Measurements from ENCODE around the gene ZNF23.

The ZNF23 gene

DNA sequence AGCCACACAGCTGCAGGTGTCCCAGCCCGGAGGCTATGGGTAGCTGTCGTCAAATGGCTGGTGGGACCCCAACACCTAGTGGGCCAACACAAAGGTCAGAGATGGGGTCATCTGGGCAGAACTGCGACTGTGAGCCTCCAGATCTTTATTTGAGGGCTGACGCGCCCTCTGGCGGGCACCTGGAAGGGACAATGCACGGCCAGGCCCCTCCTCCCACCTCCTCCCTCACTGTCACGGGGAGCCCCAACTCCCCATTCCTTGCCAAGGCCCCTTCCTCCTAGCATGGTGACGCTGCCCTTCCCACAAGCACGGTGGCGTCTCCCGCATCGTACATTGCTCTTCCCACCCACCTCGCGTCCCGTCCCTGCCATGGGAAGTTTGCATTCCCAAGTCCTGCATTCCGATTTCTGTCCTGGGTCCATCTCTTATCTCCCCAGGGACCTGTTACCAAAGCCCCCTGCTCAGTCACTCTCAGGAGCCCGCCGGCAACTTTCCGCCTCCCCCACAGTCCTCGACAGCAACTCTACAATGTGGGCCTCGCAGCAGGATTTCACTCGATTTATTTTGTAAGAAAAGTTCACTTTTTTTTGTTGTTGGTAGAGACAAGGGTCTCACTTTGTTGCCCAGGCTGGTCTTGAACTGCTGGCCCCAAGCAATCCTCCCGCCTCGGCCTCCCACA, 21.2 kb downstream of the ZNF23 start:
- Histone ChIP-seq H2AK5ac (ENCODE audit: low read length) (no peak overlapping the region), H3K23ac (ENCODE audit: low read length) (no peak overlapping the region), H3K79me1 (ENCODE audit: low read length) (no peaks in the 10 kb centered on the region), H3K18ac (ENCODE audit: low read length) (no peak overlapping the region), H3K79me2 (ENCODE audit: control insufficient read depth, insufficient read depth, low read length) (no peaks in the 10 kb centered on the region), H3K4me2 (ENCODE audit: low read length) (no peak overlapping the region), H3K4me3 (ENCODE audit: low read length) (no peak overlapping the region), H3K4me1 (ENCODE audit: control insufficient read depth, low read depth, low read length) (no peaks in the 10 kb centered on the region), H3K27ac (ENCODE audit: low read depth, low read length) (no peak overlapping the region), H3K56ac (ENCODE audit: low read length) (no peak overlapping the region), H2BK5ac (ENCODE audit: low read length) (no peak overlapping the region), H2BK120ac (ENCODE audit: low read depth, low read length) (no peak overlapping the region), H2BK15ac (replicated peaks; ENCODE audit: low read depth) (no peak overlapping the region), H4K8ac (ENCODE audit: low read depth, low read length) (no peak overlapping the region), H3K27me3 (ENCODE audit: insufficient read depth, low read length, poor library complexity) (no peaks in the 10 kb centered on the region), H4K5ac (ENCODE audit: low read length) (no peak overlapping the region), H3K4ac (ENCODE audit: low read depth, low read length) (no peak overlapping the region), H3K36me3 (ENCODE audit: control insufficient read depth, insufficient read depth, low read length) (no peaks in the 10 kb centered on the region), H3K9ac (ENCODE audit: low read length) (no peak overlapping the region)
- no CpG with 5 or more reads among the region's 25 CpGs for WGBS (ENCODE audit: extremely low coverage, insufficient coverage, low lambda C conversion rate)
- DNase-seq = peak; percentile 42

DNA sequence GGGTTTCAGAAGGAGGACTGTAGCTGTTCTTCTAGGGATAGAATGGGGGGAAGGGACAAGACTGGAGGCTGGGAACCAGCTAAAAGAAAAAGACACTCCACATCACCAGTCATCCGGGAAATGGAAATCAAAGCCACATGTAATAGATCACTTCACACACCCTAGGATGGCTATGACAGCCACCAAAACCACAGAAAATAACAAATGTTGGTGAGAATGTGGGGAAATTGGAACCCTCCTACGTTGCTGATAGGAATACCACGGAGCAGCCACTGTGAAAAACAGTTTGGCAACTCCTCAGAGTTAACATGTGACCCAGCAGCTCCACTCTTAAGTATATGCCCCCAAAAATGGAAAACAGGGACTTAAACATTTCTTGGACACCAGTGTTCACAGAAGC, 22.5 kb downstream of the ZNF23 start:
- H4K8ac ChIP-seq (ENCODE audit: low read depth, low read length) = no peak overlapping the region
- H2BK15ac ChIP-seq (replicated peaks; ENCODE audit: low read depth) = no peak overlapping the region
- H3K4me2 ChIP-seq (ENCODE audit: low read length) = no peak overlapping the region
- no peaks in the 10 kb centered on the region for H3K79me2 ChIP-seq (ENCODE audit: control insufficient read depth, insufficient read depth, low read length)
- H3K4me1 ChIP-seq (ENCODE audit: control insufficient read depth, low read depth, low read length) = no peaks in the 10 kb centered on the region
- H2BK5ac ChIP-seq (ENCODE audit: low read length) = no peak overlapping the region
- H2AK5ac ChIP-seq (ENCODE audit: low read length) = no peak overlapping the region
- no CpG with 5 or more reads among the region's 3 CpGs for WGBS (ENCODE audit: extremely low coverage, insufficient coverage, low lambda C conversion rate)
- no peak overlapping the region for H2BK120ac ChIP-seq (ENCODE audit: low read depth, low read length)
- H3K4ac ChIP-seq (ENCODE audit: low read depth, low read length) = no peak overlapping the region
- H3K27me3 ChIP-seq (ENCODE audit: insufficient read depth, low read length, poor library complexity) = no peaks in the 10 kb centered on the region
- H3K23ac ChIP-seq (ENCODE audit: low read length) = no peak overlapping the region
- H3K36me3 ChIP-seq (ENCODE audit: control insufficient read depth, insufficient read depth, low read length) = no peaks in the 10 kb centered on the region
- no peak overlapping the region for H3K56ac ChIP-seq (ENCODE audit: low read length)
- H3K18ac ChIP-seq (ENCODE audit: low read length) = no peak overlapping the region
- H3K9ac ChIP-seq (ENCODE audit: low read length) = no peak overlapping the region
- H3K27ac ChIP-seq (ENCODE audit: low read depth, low read length) = no peak overlapping the region
- no peak overlapping the region for H4K5ac ChIP-seq (ENCODE audit: low read length)
- no peak for DNase-seq
- H3K4me3 ChIP-seq (ENCODE audit: low read length) = no peak overlapping the region
- H3K79me1 ChIP-seq (ENCODE audit: low read length) = no peaks in the 10 kb centered on the region

DNA sequence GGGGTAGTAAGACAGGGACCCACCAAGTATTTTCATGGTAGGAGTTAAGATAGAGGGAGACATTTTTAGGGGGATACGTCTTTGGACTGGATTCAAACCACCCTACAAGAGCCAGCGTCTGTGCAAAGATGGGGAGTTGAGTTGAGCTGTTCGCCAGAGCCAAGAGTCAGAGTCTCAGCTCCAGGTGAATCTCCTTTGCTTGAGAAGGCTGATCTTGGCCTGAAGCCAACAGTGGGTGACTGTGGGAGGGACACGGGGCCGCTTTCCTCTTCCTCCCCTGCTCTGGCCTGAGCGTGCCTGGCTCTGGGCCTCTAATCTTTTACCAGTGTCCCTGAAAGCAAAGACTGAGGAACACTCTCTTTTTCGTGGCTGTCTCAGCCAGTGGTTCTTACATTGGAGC, 25.6 kb downstream of the ZNF23 start:
- Histone ChIP-seq H2AK5ac (ENCODE audit: low read length) (no peak overlapping the region), H3K36me3 (ENCODE audit: control insufficient read depth, insufficient read depth, low read length) (no peaks in the 10 kb centered on the region), H2BK120ac (ENCODE audit: low read depth, low read length) (no peak overlapping the region), H3K56ac (ENCODE audit: low read length) (no peak overlapping the region), H2BK15ac (replicated peaks; ENCODE audit: low read depth) (no peak overlapping the region), H4K5ac (ENCODE audit: low read length) (no peak overlapping the region), H3K18ac (ENCODE audit: low read length) (no peak overlapping the region), H4K8ac (ENCODE audit: low read depth, low read length) (no peak overlapping the region), H3K4ac (ENCODE audit: low read depth, low read length) (no peak overlapping the region), H3K27ac (ENCODE audit: low read depth, low read length) (no peak overlapping the region), H3K79me2 (ENCODE audit: control insufficient read depth, insufficient read depth, low read length) (no peaks in the 10 kb centered on the region), H2BK5ac (ENCODE audit: low read length) (no peak overlapping the region), H3K9ac (ENCODE audit: low read length) (no peak overlapping the region), H3K4me3 (ENCODE audit: low read length) (no peak overlapping the region), H3K79me1 (ENCODE audit: low read length) (no peaks in the 10 kb centered on the region), H3K27me3 (ENCODE audit: insufficient read depth, low read length, poor library complexity) (no peaks in the 10 kb centered on the region), H3K23ac (ENCODE audit: low read length) (no peak overlapping the region), H3K4me1 (ENCODE audit: control insufficient read depth, low read depth, low read length) (no peaks in the 10 kb centered on the region), H3K4me2 (ENCODE audit: low read length) (no peak overlapping the region)
- no peak for DNase-seq
- WGBS (ENCODE audit: extremely low coverage, insufficient coverage, low lambda C conversion rate) = no CpG with 5 or more reads among the region's 7 CpGs

DNA sequence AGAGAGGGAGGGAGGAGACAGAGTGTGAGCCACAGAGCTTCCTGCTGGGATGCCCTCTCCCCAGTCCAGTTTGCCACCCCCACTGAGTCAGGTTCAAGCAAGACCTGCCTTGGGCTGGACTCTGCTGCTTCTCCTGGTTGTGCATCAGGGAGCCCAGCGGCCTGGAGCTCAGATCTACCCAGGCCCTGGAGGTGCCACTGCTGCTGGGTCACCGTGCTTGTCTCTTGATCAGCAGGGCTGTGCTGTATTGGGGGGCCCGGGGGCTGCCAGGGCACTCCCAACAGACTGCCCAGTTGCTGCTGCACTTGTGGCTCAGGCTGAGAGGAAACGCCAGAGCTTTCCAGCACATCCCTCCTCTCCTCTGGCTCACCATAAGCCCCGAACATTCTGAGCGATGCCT, 29.1 kb downstream of the ZNF23 start:
- no peak overlapping the region for H2BK120ac ChIP-seq (ENCODE audit: low read depth, low read length)
- no peak overlapping the region for H3K4me3 ChIP-seq (ENCODE audit: low read length)
- H4K8ac ChIP-seq (ENCODE audit: low read depth, low read length) = no peak overlapping the region
- DNase-seq = no peak
- no peak overlapping the region for H4K5ac ChIP-seq (ENCODE audit: low read length)
- H3K36me3 ChIP-seq (ENCODE audit: control insufficient read depth, insufficient read depth, low read length) = no peaks in the 10 kb centered on the region
- H3K9ac ChIP-seq (ENCODE audit: low read length) = no peak overlapping the region
- H3K23ac ChIP-seq (ENCODE audit: low read length) = no peak overlapping the region
- no peaks in the 10 kb centered on the region for H3K79me1 ChIP-seq (ENCODE audit: low read length)
- no peak overlapping the region for H3K4ac ChIP-seq (ENCODE audit: low read depth, low read length)
- no peak overlapping the region for H3K56ac ChIP-seq (ENCODE audit: low read length)
- no peak overlapping the region for H2AK5ac ChIP-seq (ENCODE audit: low read length)
- H3K4me2 ChIP-seq (ENCODE audit: low read length) = no peak overlapping the region
- no peaks in the 10 kb centered on the region for H3K4me1 ChIP-seq (ENCODE audit: control insufficient read depth, low read depth, low read length)
- no peak overlapping the region for H2BK15ac ChIP-seq (replicated peaks; ENCODE audit: low read depth)
- H3K18ac ChIP-seq (ENCODE audit: low read length) = no peak overlapping the region
- WGBS (ENCODE audit: extremely low coverage, insufficient coverage, low lambda C conversion rate) = no CpG with 5 or more reads among the region's 6 CpGs
- H3K27ac ChIP-seq (ENCODE audit: low read depth, low read length) = no peak overlapping the region
- H2BK5ac ChIP-seq (ENCODE audit: low read length) = no peak overlapping the region
- H3K27me3 ChIP-seq (ENCODE audit: insufficient read depth, low read length, poor library complexity) = no peaks in the 10 kb centered on the region
- H3K79me2 ChIP-seq (ENCODE audit: control insufficient read depth, insufficient read depth, low read length) = no peaks in the 10 kb centered on the region

DNA sequence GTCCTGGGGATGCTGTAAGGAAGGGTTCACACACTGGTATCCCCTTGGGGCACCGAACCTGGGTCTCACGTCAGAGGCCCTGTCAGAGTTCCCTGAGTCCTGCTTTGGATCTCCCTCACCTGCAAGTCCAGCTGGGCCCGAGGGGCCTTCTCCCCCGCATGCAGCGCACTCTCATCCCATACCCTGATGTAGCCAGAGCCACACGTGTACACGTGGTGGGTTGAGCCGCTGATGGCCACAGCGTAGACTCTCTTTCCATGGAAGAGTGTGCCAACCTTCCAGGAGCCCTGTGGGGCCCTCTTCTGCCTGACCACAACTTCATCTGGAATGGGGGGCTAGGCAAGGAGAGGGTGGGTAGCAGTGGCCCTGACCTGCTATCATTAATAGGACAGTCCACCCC, 30.1 kb downstream of the ZNF23 start:
- Histone ChIP-seq H4K5ac (ENCODE audit: low read length) (no peak overlapping the region), H2BK15ac (replicated peaks; ENCODE audit: low read depth) (no peak overlapping the region), H3K18ac (ENCODE audit: low read length) (no peak overlapping the region), H3K4me3 (ENCODE audit: low read length) (no peak overlapping the region), H3K9ac (ENCODE audit: low read length) (no peak overlapping the region), H4K8ac (ENCODE audit: low read depth, low read length) (no peak overlapping the region), H3K4me1 (ENCODE audit: control insufficient read depth, low read depth, low read length) (no peaks in the 10 kb centered on the region), H3K56ac (ENCODE audit: low read length) (no peak overlapping the region), H3K27me3 (ENCODE audit: insufficient read depth, low read length, poor library complexity) (no peaks in the 10 kb centered on the region), H3K4ac (ENCODE audit: low read depth, low read length) (no peak overlapping the region), H2AK5ac (ENCODE audit: low read length) (no peak overlapping the region), H3K79me1 (ENCODE audit: low read length) (no peaks in the 10 kb centered on the region), H3K27ac (ENCODE audit: low read depth, low read length) (no peak overlapping the region), H3K23ac (ENCODE audit: low read length) (no peak overlapping the region), H3K79me2 (ENCODE audit: control insufficient read depth, insufficient read depth, low read length) (no peaks in the 10 kb centered on the region), H2BK5ac (ENCODE audit: low read length) (no peak overlapping the region), H2BK120ac (ENCODE audit: low read depth, low read length) (no peak overlapping the region), H3K4me2 (ENCODE audit: low read length) (no peak overlapping the region), H3K36me3 (ENCODE audit: control insufficient read depth, insufficient read depth, low read length) (no peaks in the 10 kb centered on the region)
- DNase-seq = no peak
- WGBS (ENCODE audit: extremely low coverage, insufficient coverage, low lambda C conversion rate) = no CpG with 5 or more reads among the region's 9 CpGs

DNA sequence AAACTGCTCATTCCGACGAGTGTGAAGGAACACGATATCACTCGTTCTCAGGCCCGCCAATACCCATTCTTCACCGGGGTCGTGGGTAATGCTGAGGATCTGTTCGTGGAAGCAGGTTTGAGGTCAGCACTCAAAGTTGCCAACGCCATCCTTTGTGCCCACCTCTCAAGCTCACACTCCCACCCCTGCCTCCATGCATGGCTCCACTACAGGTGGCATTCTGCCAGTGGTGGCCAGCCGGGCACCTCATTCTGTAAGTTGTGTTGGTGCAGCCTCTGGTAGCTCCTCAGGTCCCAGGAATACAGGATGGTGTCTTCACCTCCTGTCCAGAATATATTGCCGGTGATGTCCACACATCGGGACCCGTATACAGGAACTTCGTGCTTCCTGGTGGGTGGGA, 30.9 kb downstream of the ZNF23 start:
- H3K4ac ChIP-seq (ENCODE audit: low read depth, low read length) = no peak overlapping the region
- H2BK15ac ChIP-seq (replicated peaks; ENCODE audit: low read depth) = no peak overlapping the region
- whole genome bisulfite sequencing (ENCODE audit: extremely low coverage, insufficient coverage, low lambda C conversion rate) = no CpG with 5 or more reads among the region's 14 CpGs
- H3K23ac ChIP-seq (ENCODE audit: low read length) = no peak overlapping the region
- H3K27ac ChIP-seq (ENCODE audit: low read depth, low read length) = no peak overlapping the region
- H3K4me2 ChIP-seq (ENCODE audit: low read length) = no peak overlapping the region
- no peak overlapping the region for H2BK120ac ChIP-seq (ENCODE audit: low read depth, low read length)
- no peak overlapping the region for H2AK5ac ChIP-seq (ENCODE audit: low read length)
- H4K8ac ChIP-seq (ENCODE audit: low read depth, low read length) = no peak overlapping the region
- no peak overlapping the region for H4K5ac ChIP-seq (ENCODE audit: low read length)
- H3K4me1 ChIP-seq (ENCODE audit: control insufficient read depth, low read depth, low read length) = no peaks in the 10 kb centered on the region
- no peaks in the 10 kb centered on the region for H3K36me3 ChIP-seq (ENCODE audit: control insufficient read depth, insufficient read depth, low read length)
- H3K9ac ChIP-seq (ENCODE audit: low read length) = no peak overlapping the region
- H2BK5ac ChIP-seq (ENCODE audit: low read length) = no peak overlapping the region
- no peak for DNase-seq
- no peaks in the 10 kb centered on the region for H3K27me3 ChIP-seq (ENCODE audit: insufficient read depth, low read length, poor library complexity)
- no peaks in the 10 kb centered on the region for H3K79me1 ChIP-seq (ENCODE audit: low read length)
- no peak overlapping the region for H3K56ac ChIP-seq (ENCODE audit: low read length)
- H3K4me3 ChIP-seq (ENCODE audit: low read length) = no peak overlapping the region
- H3K79me2 ChIP-seq (ENCODE audit: control insufficient read depth, insufficient read depth, low read length) = no peaks in the 10 kb centered on the region
- H3K18ac ChIP-seq (ENCODE audit: low read length) = no peak overlapping the region
